ENCODE data around the gene TPM1. TPM values are rescaled to one million over a fixed set of nuclear protein-coding genes. Genes with fewer than 3 reads are reported as not detected.

The TPM1 gene
- total and polyA plus RNA-seq, 9 of the 15 experiments (the other 6 are each of a cell fraction or from before 2014, with no cell fraction given), result 8.1 to 53.9 (median 43.1) TPM

DNA sequence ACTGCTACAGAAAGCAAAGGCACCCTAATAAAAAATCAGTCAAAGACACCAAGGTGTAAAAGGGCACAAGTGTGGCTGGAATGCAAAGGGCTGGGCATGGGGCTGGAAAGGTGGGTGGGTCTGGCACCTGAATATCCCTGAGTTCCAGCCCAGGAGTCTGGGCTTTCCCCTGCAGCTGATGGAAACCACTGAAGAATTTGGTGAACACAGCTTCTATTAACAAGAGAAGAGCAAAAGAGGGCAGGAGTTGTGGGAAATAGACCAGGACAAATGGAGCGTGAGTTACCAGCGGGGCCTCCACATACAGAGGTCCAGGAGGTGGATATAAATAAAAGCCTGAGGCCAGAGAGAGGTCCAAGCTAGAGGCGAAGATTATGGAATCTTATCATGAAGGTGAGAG, 45.1 kb upstream of the TPM1 start:
- Histone ChIP-seq H3K9ac (ENCODE audit: insufficient read depth in 1 of 2, low read depth in 2 of 2, low read length in 2 of 2) (no peak overlapping the region), H3K27ac (ENCODE audit: extremely low read depth, low read depth, low read length) (no peak overlapping the region), H3K4me2 (ENCODE audit: insufficient read depth, low read length) (no peak overlapping the region), H3K36me3 (ENCODE audit: control insufficient read depth, insufficient read depth, low read length) (no peaks in the 10 kb centered on the region), H4K20me1 (replicated peaks; ENCODE audit: control insufficient read depth, insufficient read depth, low read length) (no peaks in the 10 kb centered on the region), H3K27me3 (ENCODE audit: control insufficient read depth in 2 of 2, insufficient read depth in 2 of 2, low read length in 2 of 2) (peaks cover 30 to 33% of the 10 kb centered on the region in 2 experiments), H2AFZ (ENCODE audit: low read depth, low read length) (no peak overlapping the region), H3K9me3 (replicated peaks; ENCODE audit: control insufficient read depth, insufficient read depth, low read depth, low read length) (no peaks in the 10 kb centered on the region), H3K4me3 (no peak overlapping the region), H3K79me2 (ENCODE audit: control insufficient read depth, insufficient read depth, low read length) (no peaks in the 10 kb centered on the region), H3K9me1 (ENCODE audit: control insufficient read depth, insufficient read depth, low read length) (no peaks in the 10 kb centered on the region), H3K4me1 (replicated peaks in 1 of 2; ENCODE audit: control insufficient read depth in 2 of 2, insufficient read depth in 2 of 2, low read length in 2 of 2) (no peaks in the 10 kb centered on the region)
- ChIA-PET POLR2A (no interaction called here), CTCF (ENCODE audit: low intra/inter-chr PET ratio) (no interaction called here)
- intact Hi-C loops (cut with micrococcal nuclease) (no loop called here), in situ Hi-C loops (cut with MboI) (no loop called here)
- FAIRE-seq (no peak), ATAC-seq (no peak), DNase-seq (ENCODE audit: extremely low read depth in 1 of 4, low spot score in 3 of 4) (no peak)
- BruUV-seq (replicated peaks), result no TSS peak
- WGBS (ENCODE audit: insufficient coverage, low coverage, missing lambda C conversion rate), result 0% methylated on average over 3 of the region's 3 CpGs
- no peak for TF ChIP-seq GABPB2 (CRISPR knock-in tag; conservative IDR thresholded peaks at IDR 0.05)
- TF ChIP-seq, protein P1, sequence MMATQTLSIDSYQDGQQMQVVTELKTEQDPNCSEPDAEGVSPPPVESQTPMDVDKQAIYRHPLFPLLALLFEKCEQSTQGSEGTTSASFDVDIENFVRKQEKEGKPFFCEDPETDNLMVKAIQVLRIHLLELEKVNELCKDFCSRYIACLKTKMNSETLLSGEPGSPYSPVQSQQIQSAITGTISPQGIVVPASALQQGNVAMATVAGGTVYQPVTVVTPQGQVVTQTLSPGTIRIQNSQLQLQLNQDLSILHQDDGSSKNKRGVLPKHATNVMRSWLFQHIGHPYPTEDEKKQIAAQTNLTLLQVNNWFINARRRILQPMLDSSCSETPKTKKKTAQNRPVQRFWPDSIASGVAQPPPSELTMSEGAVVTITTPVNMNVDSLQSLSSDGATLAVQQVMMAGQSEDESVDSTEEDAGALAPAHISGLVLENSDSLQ (IDR thresholded peaks at IDR 0.05), result no peak
- TF ChIP-seq SLC30A9 (CRISPR knock-in tag; IDR thresholded peaks at IDR 0.05), result no peak
- no peak for TF ChIP-seq JUNB (CRISPR knock-in tag; conservative IDR thresholded peaks at IDR 0.05)
- TF ChIP-seq POU5F1 (IDR thresholded peaks at IDR 0.05; ENCODE audit: borderline replicate concordance, low read depth, low read length, partially characterized antibody), result no peak
- TF ChIP-seq, protein P2, sequence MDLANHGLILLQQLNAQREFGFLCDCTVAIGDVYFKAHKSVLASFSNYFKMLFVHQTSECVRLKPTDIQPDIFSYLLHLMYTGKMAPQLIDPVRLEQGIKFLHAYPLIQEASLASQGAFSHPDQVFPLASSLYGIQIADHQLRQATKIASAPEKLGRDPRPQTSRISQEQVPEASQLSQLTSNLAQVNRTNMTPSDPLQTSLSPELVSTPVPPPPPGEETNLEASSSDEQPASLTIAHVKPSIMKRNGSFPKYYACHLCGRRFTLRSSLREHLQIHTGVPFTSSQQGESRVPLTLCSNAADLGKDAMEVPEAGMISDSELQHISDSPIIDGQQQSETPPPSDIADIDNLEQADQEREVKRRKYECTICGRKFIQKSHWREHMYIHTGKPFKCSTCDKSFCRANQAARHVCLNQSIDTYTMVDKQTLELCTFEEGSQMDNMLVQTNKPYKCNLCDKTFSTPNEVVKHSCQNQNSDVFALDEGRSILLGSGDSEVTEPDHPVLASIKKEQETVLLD (IDR thresholded peaks at IDR 0.05), result no peak
- no peak for TF ChIP-seq ILF3 (IDR thresholded peaks at IDR 0.05; ENCODE audit: borderline replicate concordance)
- no peak for TF ChIP-seq RFX1 (IDR thresholded peaks at IDR 0.05)
- TF ChIP-seq EZH2 (IDR thresholded peaks at IDR 0.05; ENCODE audit: borderline replicate concordance, low read depth, low read length), result no peak
- TF ChIP-seq, protein P3, sequence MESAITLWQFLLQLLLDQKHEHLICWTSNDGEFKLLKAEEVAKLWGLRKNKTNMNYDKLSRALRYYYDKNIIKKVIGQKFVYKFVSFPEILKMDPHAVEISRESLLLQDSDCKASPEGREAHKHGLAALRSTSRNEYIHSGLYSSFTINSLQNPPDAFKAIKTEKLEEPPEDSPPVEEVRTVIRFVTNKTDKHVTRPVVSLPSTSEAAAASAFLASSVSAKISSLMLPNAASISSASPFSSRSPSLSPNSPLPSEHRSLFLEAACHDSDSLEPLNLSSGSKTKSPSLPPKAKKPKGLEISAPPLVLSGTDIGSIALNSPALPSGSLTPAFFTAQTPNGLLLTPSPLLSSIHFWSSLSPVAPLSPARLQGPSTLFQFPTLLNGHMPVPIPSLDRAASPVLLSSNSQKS (CRISPR knock-in tag; IDR thresholded peaks at IDR 0.05), result no peak
- no peak for TF ChIP-seq ZNF707 (CRISPR knock-in tag; conservative IDR thresholded peaks at IDR 0.05)
- no peak for TF ChIP-seq NFATC3 (IDR thresholded peaks at IDR 0.05)
- TF ChIP-seq, protein P4, sequence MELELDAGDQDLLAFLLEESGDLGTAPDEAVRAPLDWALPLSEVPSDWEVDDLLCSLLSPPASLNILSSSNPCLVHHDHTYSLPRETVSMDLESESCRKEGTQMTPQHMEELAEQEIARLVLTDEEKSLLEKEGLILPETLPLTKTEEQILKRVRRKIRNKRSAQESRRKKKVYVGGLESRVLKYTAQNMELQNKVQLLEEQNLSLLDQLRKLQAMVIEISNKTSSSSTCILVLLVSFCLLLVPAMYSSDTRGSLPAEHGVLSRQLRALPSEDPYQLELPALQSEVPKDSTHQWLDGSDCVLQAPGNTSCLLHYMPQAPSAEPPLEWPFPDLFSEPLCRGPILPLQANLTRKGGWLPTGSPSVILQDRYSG (tag; conservative IDR thresholded peaks at IDR 0.05; ENCODE audit: low read depth), result no peak
- TF ChIP-seq KDM2B (CRISPR knock-in tag; IDR thresholded peaks at IDR 0.05), result no peak
- no peak for TF ChIP-seq ZNF217 (CRISPR knock-in tag; IDR thresholded peaks at IDR 0.05)
